ENCODE measurements around the gene PIH1D1.

- TF ChIP-seq, protein P1, sequence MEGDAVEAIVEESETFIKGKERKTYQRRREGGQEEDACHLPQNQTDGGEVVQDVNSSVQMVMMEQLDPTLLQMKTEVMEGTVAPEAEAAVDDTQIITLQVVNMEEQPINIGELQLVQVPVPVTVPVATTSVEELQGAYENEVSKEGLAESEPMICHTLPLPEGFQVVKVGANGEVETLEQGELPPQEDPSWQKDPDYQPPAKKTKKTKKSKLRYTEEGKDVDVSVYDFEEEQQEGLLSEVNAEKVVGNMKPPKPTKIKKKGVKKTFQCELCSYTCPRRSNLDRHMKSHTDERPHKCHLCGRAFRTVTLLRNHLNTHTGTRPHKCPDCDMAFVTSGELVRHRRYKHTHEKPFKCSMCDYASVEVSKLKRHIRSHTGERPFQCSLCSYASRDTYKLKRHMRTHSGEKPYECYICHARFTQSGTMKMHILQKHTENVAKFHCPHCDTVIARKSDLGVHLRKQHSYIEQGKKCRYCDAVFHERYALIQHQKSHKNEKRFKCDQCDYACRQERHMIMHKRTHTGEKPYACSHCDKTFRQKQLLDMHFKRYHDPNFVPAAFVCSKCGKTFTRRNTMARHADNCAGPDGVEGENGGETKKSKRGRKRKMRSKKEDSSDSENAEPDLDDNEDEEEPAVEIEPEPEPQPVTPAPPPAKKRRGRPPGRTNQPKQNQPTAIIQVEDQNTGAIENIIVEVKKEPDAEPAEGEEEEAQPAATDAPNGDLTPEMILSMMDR (IDR thresholded peaks at IDR 0.05; ENCODE audit: low read depth, low read length, poor library complexity, severe bottlenecking), result no peak
- no peak for TF ChIP-seq EZH2phosphoT487 (IDR thresholded peaks at IDR 0.05; ENCODE audit: borderline replicate concordance, low read length)
Measured at GRCh38 chr19:49491030-49491803, 39.6 kb upstream of the PIH1D1 start.
